ENCODE data around the gene HIGD1A. TPM values are rescaled to one million over a fixed set of nuclear protein-coding genes. Genes with fewer than 3 reads are reported as not detected.

Gene HIGD1A
- polyA plus RNA-seq, 1 donor from 2014 or later: 350 TPM

DNA sequence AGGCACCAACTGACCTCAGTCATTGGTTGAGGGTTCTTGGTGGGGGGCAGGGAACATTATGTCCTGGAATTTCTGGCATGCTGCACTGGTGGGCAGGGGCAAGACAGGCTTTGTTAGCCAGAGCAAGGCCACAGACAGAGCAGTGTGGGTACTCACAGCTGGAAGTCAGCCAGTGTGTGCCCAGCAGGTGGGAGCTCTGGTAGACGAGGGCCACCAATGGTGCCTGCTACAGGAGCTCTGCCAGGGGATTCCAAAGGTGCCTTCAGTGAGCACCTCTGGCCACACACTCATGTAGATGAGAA is 40.1 kb upstream of the HIGD1A start:
- H3K36me3 ChIP-seq (ENCODE audit: insufficient read depth, low read length): no peaks in the 10 kb centered on the region

DNA sequence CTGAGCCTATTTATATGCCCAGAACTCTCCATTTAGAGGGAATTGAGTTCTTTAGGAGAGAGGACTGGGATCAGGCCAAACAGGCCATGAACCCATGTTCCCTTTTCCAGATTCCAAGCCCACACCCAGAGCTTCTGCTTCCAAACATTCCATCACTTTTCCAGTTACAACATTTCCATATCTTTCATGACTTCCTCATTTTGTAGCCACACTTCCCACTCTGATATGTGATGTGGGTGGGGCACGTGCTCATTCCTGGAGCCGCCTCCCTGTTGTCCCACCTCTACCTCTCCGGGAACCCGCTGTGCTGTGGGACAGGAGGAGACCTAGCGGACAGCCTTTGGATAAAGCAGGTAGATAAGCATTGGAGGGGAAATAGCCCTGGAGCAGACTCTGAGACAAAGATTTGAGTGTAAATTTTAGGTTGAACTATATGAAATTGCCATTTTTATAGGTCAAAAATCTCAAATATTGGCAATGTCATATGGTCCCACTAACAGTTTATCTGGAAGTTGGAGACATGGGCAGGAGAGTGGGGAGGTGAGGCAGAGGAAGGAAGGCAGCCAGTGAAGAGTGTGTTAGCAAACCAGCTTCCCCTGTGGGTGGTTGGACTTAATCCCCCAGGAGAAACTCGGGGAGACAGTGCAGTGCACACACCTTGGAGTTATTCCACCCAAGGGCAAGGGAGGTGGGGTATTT is 39.6 kb upstream of the HIGD1A start:
- no peak overlapping the region for H3K27ac ChIP-seq (ENCODE audit: low read length)

More for the DNA sequence above, 40.1 kb upstream of the HIGD1A start:
- H3K27me3 ChIP-seq (ENCODE audit: insufficient read depth, low read depth, low read length): no peaks in the 10 kb centered on the region
- no peaks in the 10 kb centered on the region for H3F3A ChIP-seq (ENCODE audit: insufficient read depth, low read length, poor library complexity, severe bottlenecking)
- H3K9me3 ChIP-seq (ENCODE audit: low read length): no peaks in the 10 kb centered on the region
- no peak overlapping the region for H3K4me2 ChIP-seq (ENCODE audit: low read length)
- H3K4me3 ChIP-seq (ENCODE audit: low read length): no peak overlapping the region
- no peak overlapping the region for H2AFZ ChIP-seq (ENCODE audit: low read depth, low read length)
- no peak overlapping the region for H3K9ac ChIP-seq (ENCODE audit: low read length)
- H3K9me2 ChIP-seq (ENCODE audit: insufficient read depth, low read length): no peaks in the 10 kb centered on the region
- TF ChIP-seq MXI1 (conservative IDR thresholded peaks at IDR 0.05; ENCODE audit: poor library complexity, severe bottlenecking) (no peak), POLR2AphosphoS5 (IDR thresholded peaks at IDR 0.05) (no peak)
- H3K27ac ChIP-seq (ENCODE audit: low read length): no peak overlapping the region
- no peaks in the 10 kb centered on the region for H4K20me1 ChIP-seq (ENCODE audit: insufficient read depth)
- no peaks in the 10 kb centered on the region for H3K79me2 ChIP-seq (replicated peaks; ENCODE audit: insufficient read depth, low read length)

GRCh38 chr3:42841332-42841731 is 37.0 kb upstream of the HIGD1A start:
- no peak for TF ChIP-seq RAD21 (conservative IDR thresholded peaks at IDR 0.05)
- no peak for TF ChIP-seq POLR2AphosphoS5 (IDR thresholded peaks at IDR 0.05)
- no peak for TF ChIP-seq MXI1 (conservative IDR thresholded peaks at IDR 0.05; ENCODE audit: poor library complexity, severe bottlenecking)
- TF ChIP-seq CTCF (IDR thresholded peaks at IDR 0.05; ENCODE audit: poor library complexity, severe bottlenecking): no peak
- TF ChIP-seq REST (IDR thresholded peaks at IDR 0.05; ENCODE audit: borderline replicate concordance): no peak
- no peak for TF ChIP-seq EP300 (conservative IDR thresholded peaks at IDR 0.05; ENCODE audit: poor library complexity, severe bottlenecking)
- TF ChIP-seq TAF1 (IDR thresholded peaks at IDR 0.05; ENCODE audit: low read depth): no peak
- TF ChIP-seq EZH2 (IDR thresholded peaks at IDR 0.05; ENCODE audit: borderline replicate concordance, insufficient read depth, low read length, poor library complexity, severe bottlenecking): no peak
- TF ChIP-seq SMC3 (conservative IDR thresholded peaks at IDR 0.05; ENCODE audit: poor library complexity): no peak
- no peaks in the 10 kb centered on the region for H3K9me3 ChIP-seq (ENCODE audit: low read length)
- no peaks in the 10 kb centered on the region for H3K9me2 ChIP-seq (ENCODE audit: insufficient read depth, low read length)
- no peaks in the 10 kb centered on the region for H3K36me3 ChIP-seq (ENCODE audit: insufficient read depth, low read length)
- H2AFZ ChIP-seq (ENCODE audit: low read depth, low read length): no peak overlapping the region
- H3F3A ChIP-seq (ENCODE audit: insufficient read depth, low read length, poor library complexity, severe bottlenecking): no peaks in the 10 kb centered on the region
- H4K20me1 ChIP-seq (ENCODE audit: insufficient read depth): no peaks in the 10 kb centered on the region
- no peak overlapping the region for H3K4me2 ChIP-seq (ENCODE audit: low read length)
- H3K79me2 ChIP-seq (replicated peaks; ENCODE audit: insufficient read depth, low read length): no peaks in the 10 kb centered on the region
- no peak overlapping the region for H3K4me3 ChIP-seq (ENCODE audit: low read length)
- no peak overlapping the region for H3K27ac ChIP-seq (ENCODE audit: low read length)
- H3K27me3 ChIP-seq (ENCODE audit: insufficient read depth, low read depth, low read length): no peaks in the 10 kb centered on the region
- H3K9ac ChIP-seq (ENCODE audit: low read length): no peak overlapping the region

More for the DNA sequence above, 39.6 kb upstream of the HIGD1A start:
- Histone ChIP-seq H3K36me3 (ENCODE audit: insufficient read depth, low read length) (no peaks in the 10 kb centered on the region), H3K9me2 (ENCODE audit: insufficient read depth, low read length) (no peaks in the 10 kb centered on the region), H3K79me2 (replicated peaks; ENCODE audit: insufficient read depth, low read length) (no peaks in the 10 kb centered on the region), H3K4me2 (ENCODE audit: low read length) (no peak overlapping the region), H3K9ac (ENCODE audit: low read length) (no peak overlapping the region), H2AFZ (ENCODE audit: low read depth, low read length) (no peak overlapping the region), H3K4me3 (ENCODE audit: low read length) (no peak overlapping the region), H3K27me3 (ENCODE audit: insufficient read depth, low read depth, low read length) (no peaks in the 10 kb centered on the region), H3F3A (ENCODE audit: insufficient read depth, low read length, poor library complexity, severe bottlenecking) (no peaks in the 10 kb centered on the region), H3K9me3 (ENCODE audit: low read length) (no peaks in the 10 kb centered on the region), H4K20me1 (ENCODE audit: insufficient read depth) (no peaks in the 10 kb centered on the region)
- no peak for TF ChIP-seq SMC3 (conservative IDR thresholded peaks at IDR 0.05; ENCODE audit: poor library complexity)

All from neural cell (in vitro differentiated cells).